Measurements from ENCODE around the gene NT5DC3. TPM values are rescaled to one million over a fixed set of nuclear protein-coding genes. Genes with fewer than 3 reads are reported as not detected.
A peak's percentile ranks its signal among the peaks of the same experiment; 100 is the strongest.
"Not testable (repeated sequence)": the region's sequence is repeated elsewhere in the genome, so short reads cannot be mapped to it uniquely, and the experiment has no call there.

NT5DC3 gene
- total RNA-seq, 1 donor: 22.9 TPM

DNA sequence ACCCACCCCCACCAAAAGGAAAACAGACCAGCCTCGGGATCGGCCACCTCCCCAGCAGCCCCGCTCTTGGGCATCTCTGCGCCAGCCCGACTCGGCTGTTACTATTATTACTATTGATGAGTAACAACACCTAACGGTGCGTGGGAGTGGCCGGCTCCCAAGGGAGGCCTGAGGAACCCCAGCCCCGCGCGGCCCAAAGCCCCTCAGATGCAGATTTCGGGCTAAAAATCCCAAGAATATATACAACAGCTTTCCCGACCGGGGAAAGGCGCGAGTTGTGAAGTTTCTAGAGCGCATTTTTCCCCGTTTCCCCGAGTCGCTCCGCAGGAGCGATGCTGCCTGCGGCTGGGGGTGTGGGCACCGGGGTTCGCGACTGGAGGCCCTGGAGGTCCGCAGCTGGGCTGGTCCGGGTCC is 565 bp downstream of the NT5DC3 start:
- peak overlapping the region; percentile 89 for H3K4me3 ChIP-seq (ENCODE audit: low read depth, low read length)
- peak; percentile 29 for DNase-seq (ENCODE audit: low read depth)
- TF ChIP-seq, protein P1, sequence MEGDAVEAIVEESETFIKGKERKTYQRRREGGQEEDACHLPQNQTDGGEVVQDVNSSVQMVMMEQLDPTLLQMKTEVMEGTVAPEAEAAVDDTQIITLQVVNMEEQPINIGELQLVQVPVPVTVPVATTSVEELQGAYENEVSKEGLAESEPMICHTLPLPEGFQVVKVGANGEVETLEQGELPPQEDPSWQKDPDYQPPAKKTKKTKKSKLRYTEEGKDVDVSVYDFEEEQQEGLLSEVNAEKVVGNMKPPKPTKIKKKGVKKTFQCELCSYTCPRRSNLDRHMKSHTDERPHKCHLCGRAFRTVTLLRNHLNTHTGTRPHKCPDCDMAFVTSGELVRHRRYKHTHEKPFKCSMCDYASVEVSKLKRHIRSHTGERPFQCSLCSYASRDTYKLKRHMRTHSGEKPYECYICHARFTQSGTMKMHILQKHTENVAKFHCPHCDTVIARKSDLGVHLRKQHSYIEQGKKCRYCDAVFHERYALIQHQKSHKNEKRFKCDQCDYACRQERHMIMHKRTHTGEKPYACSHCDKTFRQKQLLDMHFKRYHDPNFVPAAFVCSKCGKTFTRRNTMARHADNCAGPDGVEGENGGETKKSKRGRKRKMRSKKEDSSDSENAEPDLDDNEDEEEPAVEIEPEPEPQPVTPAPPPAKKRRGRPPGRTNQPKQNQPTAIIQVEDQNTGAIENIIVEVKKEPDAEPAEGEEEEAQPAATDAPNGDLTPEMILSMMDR (IDR thresholded peaks at IDR 0.05; ENCODE audit: insufficient read depth, low read depth, low read length): no peak

- H3K4me3 ChIP-seq (ENCODE audit: low read depth, low read length): peak overlapping the region; percentile 89
- no peak for DNase-seq (ENCODE audit: low read depth)
- TF ChIP-seq, protein P1 (IDR thresholded peaks at IDR 0.05; ENCODE audit: insufficient read depth, low read depth, low read length): no peak
Observed at GRCh38 chr12:103839609-103840461, 1.2 kb downstream of the NT5DC3 start.

GRCh38 chr12:103839103-103839502 is 1.9 kb downstream of the NT5DC3 start:
- peak overlapping the region; percentile 89 for H3K4me3 ChIP-seq (ENCODE audit: low read depth, low read length)
- DNase-seq (ENCODE audit: low read depth): peak; percentile 50

GRCh38 chr12:103838254-103838914 is 2.6 kb downstream of the NT5DC3 start:
- no peak for DNase-seq (ENCODE audit: low read depth)
- peak overlapping the region; percentile 89 for H3K4me3 ChIP-seq (ENCODE audit: low read depth, low read length)
- TF ChIP-seq, protein P1 (IDR thresholded peaks at IDR 0.05; ENCODE audit: insufficient read depth, low read depth, low read length): no peak

More at GRCh38 chr12:103839103-103839502, 1.9 kb downstream of the NT5DC3 start:
- TF ChIP-seq, protein P1 (IDR thresholded peaks at IDR 0.05; ENCODE audit: insufficient read depth, low read depth, low read length): no peak

GRCh38 chr12:103836345-103836744 is 4.7 kb downstream of the NT5DC3 start:
- TF ChIP-seq, protein P1 (IDR thresholded peaks at IDR 0.05; ENCODE audit: insufficient read depth, low read depth, low read length): no peak
- DNase-seq (ENCODE audit: low read depth): no peak
- no peak overlapping the region for H3K4me3 ChIP-seq (ENCODE audit: low read depth, low read length)

- DNase-seq (ENCODE audit: low read depth); H3K4me3 ChIP-seq (ENCODE audit: low read depth, low read length): not testable (repeated sequence)
Observed at GRCh38 chr12:103835747-103836335, 5.2 kb downstream of the NT5DC3 start.

- TF ChIP-seq, protein P1 (IDR thresholded peaks at IDR 0.05; ENCODE audit: insufficient read depth, low read depth, low read length): no peak
- no peak for DNase-seq (ENCODE audit: low read depth)
- H3K4me3 ChIP-seq (ENCODE audit: low read depth, low read length): no peak overlapping the region
Observed at GRCh38 chr12:103834942-103835341, 6.1 kb downstream of the NT5DC3 start.

All from fibroblast of villous mesenchyme (primary cell).